Liver (tissue), 3 donors: Measurements from ENCODE around the gene NKD1.
"Not testable (repeated sequence)": the region's sequence is repeated elsewhere in the genome, so short reads cannot be mapped to it uniquely, and the experiment has no call there.

Experiments
- EGR1 ChIP-seq, 2 donors: IDR thresholded peaks; 2 replicates each; pipeline ENCODE4 v1.6.1; 2016 to 2018; ENCODE audit warnings: antibody characterized with exemption in 2 of 2, low read depth in 2 of 2
- GABPA ChIP-seq, 2 donors: IDR thresholded peaks in 1 of 2; conservative IDR thresholded peaks in 1 of 2; 2 replicates each; pipeline ENCODE4 v1.6.1; 2016; ENCODE audit warnings: antibody characterized with exemption in 2 of 2, mild to moderate bottlenecking in 1 of 2, moderate library complexity in 1 of 2
- NR2F2 ChIP-seq: IDR thresholded peaks from 2 replicates; pipeline ENCODE4 v1.6.1; 2016; ENCODE audit warnings: antibody characterized with exemption
- RAD21 ChIP-seq, 2 donors: IDR thresholded peaks; 2 replicates each; pipeline ENCODE4 v1.6.1; 2016; ENCODE audit warnings: antibody characterized with exemption in 2 of 2, mild to moderate bottlenecking in 2 of 2
- SP1 ChIP-seq: IDR thresholded peaks from 2 replicates; pipeline ENCODE4 v1.6.1; 2018; ENCODE audit warnings: antibody characterized with exemption, mild to moderate bottlenecking
- YY1 ChIP-seq: IDR thresholded peaks from 2 replicates; pipeline ENCODE4 v1.6.1; 2016; ENCODE audit warnings: antibody characterized with exemption, mild to moderate bottlenecking
- TF ChIP-seq, protein P1 (sequence below): fragments of 150-350 bp; IDR thresholded peaks from 2 replicates; pipeline ENCODE4 v1.5.1; 2017; ENCODE audit warnings: improper control_type of control experiment, low read depth, low read length; ENCODE audit not compliant: missing input control
- TF ChIP-seq, protein P2 (sequence below): IDR thresholded peaks from 2 replicates; pipeline ENCODE4 v1.6.1; 2016; ENCODE audit warnings: antibody characterized with exemption
- donor health status: healthy.
- donor health status: healthy.

DNA sequence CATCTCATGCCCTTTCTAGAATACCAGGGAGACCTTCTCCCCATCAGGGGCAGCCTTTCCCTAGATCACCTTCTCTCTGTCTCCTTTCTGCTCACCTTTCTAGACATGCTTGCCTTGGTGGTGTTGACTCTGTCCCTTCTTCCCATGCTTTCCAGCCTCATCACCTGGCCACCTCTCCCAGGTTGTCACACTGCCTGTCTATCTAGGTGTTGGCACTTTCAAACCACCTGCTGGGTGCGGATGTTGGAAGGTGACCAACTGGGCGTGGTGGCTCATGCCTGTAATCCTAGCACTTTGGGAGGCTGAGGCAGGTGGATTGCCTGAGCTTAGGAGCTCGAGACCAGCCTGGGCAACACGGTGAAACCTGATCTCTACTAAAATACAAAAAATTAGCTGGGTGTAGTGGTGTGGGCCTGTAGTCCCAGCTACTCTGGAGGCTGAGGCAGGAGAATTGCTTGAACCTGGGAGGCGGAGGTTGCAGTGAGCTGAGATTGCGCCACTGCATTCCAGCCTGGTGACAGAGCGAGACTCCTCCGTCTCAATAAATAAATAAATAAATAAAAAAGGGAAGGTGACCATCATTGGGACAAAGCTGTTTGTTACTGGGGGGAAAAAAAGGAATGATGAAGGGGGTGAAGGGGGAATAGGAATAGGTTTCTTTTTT, 44.2 kb upstream of the NKD1 start:
- TF ChIP-seq, protein P1, sequence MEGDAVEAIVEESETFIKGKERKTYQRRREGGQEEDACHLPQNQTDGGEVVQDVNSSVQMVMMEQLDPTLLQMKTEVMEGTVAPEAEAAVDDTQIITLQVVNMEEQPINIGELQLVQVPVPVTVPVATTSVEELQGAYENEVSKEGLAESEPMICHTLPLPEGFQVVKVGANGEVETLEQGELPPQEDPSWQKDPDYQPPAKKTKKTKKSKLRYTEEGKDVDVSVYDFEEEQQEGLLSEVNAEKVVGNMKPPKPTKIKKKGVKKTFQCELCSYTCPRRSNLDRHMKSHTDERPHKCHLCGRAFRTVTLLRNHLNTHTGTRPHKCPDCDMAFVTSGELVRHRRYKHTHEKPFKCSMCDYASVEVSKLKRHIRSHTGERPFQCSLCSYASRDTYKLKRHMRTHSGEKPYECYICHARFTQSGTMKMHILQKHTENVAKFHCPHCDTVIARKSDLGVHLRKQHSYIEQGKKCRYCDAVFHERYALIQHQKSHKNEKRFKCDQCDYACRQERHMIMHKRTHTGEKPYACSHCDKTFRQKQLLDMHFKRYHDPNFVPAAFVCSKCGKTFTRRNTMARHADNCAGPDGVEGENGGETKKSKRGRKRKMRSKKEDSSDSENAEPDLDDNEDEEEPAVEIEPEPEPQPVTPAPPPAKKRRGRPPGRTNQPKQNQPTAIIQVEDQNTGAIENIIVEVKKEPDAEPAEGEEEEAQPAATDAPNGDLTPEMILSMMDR: not testable (repeated sequence)
- TF ChIP-seq, protein P2, sequence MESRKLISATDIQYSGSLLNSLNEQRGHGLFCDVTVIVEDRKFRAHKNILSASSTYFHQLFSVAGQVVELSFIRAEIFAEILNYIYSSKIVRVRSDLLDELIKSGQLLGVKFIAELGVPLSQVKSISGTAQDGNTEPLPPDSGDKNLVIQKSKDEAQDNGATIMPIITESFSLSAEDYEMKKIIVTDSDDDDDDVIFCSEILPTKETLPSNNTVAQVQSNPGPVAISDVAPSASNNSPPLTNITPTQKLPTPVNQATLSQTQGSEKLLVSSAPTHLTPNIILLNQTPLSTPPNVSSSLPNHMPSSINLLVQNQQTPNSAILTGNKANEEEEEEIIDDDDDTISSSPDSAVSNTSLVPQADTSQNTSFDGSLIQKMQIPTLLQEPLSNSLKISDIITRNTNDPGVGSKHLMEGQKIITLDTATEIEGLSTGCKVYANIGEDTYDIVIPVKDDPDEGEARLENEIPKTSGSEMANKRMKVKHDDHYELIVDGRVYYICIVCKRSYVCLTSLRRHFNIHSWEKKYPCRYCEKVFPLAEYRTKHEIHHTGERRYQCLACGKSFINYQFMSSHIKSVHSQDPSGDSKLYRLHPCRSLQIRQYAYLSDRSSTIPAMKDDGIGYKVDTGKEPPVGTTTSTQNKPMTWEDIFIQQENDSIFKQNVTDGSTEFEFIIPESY: not testable (repeated sequence)
- not testable (repeated sequence) for TF ChIP-seq YY1; SP1; GABPA (IDR thresholded peaks at IDR 0.05 in 1 of 2, conservative IDR thresholded peaks at IDR 0.05 in 1 of 2); RAD21 (IDR thresholded peaks at IDR 0.05); EGR1 (IDR thresholded peaks at IDR 0.05; ENCODE audit: low read depth in 2 of 2); NR2F2
